GM23248 (cell line): ENCODE measurements around the gene SIX6. TPM values are rescaled to one million over a fixed set of nuclear protein-coding genes. Genes with fewer than 3 reads are reported as not detected.
A peak's percentile ranks its signal among the peaks of the same experiment; 100 is the strongest.

Experiments
- DNase-seq: peaks from one replicate; pipeline ENCODE4 v3.0.0-alpha.2; 2015
- H2AFZ ChIP-seq: fragments of 200-600 bp; sonication (generic); 2 replicates; pipeline ENCODE4 v1.6.1; 2016; ENCODE audit warnings: antibody characterized with exemption
- H3F3A ChIP-seq: fragments of 200-600 bp; sonication (generic); 2 replicates; pipeline ENCODE4 v1.6.1; 2016; ENCODE audit warnings: mild to moderate bottlenecking, antibody characterized with exemption, mixed run types; ENCODE audit not compliant: insufficient read depth
- H3K27ac ChIP-seq: fragments of 200-600 bp; sonication (generic); 2 replicates; pipeline ENCODE4 v1.5.1; 2016; ENCODE audit warnings: mild to moderate bottlenecking
- H3K27me3 ChIP-seq: fragments of 200-600 bp; sonication (generic); replicated peaks from 2 replicates; pipeline ENCODE4 v1.6.1; 2016; ENCODE audit warnings: mild to moderate bottlenecking; ENCODE audit not compliant: insufficient read depth
- H3K36me3 ChIP-seq: fragments of 200-600 bp; sonication (generic); 2 replicates; pipeline ENCODE4 v1.6.1; 2016; ENCODE audit warnings: low read depth, mild to moderate bottlenecking
- H3K4me1 ChIP-seq: fragments of 200-600 bp; sonication (generic); 2 replicates; pipeline ENCODE4 v1.6.1; 2016; ENCODE audit warnings: mild to moderate bottlenecking; ENCODE audit not compliant: insufficient read depth
- H3K4me2 ChIP-seq: fragments of 200-600 bp; sonication (generic); one replicate; pipeline ENCODE4 v1.6.1; 2016; ENCODE audit warnings: mild to moderate bottlenecking; ENCODE audit not compliant: unreplicated experiment
- H3K4me3 ChIP-seq: fragments of 200-600 bp; sonication (generic); 2 replicates; pipeline ENCODE4 v1.5.1; 2016; ENCODE audit warnings: mild to moderate bottlenecking
- H3K79me2 ChIP-seq: fragments of 200-600 bp; sonication (generic); 2 replicates; pipeline ENCODE4 v1.6.1; 2016; ENCODE audit warnings: mild to moderate bottlenecking; ENCODE audit not compliant: insufficient read depth
- H3K9ac ChIP-seq: fragments of 200-600 bp; sonication (generic); 2 replicates; pipeline ENCODE4 v1.6.1; 2016; ENCODE audit warnings: mild to moderate bottlenecking
- H3K9me2 ChIP-seq: fragments of 200-600 bp; sonication (generic); 2 replicates; pipeline ENCODE4 v1.6.1; 2016; ENCODE audit warnings: mixed run types, mild to moderate bottlenecking, moderate library complexity; ENCODE audit not compliant: insufficient read depth
- H3K9me3 ChIP-seq: fragments of 200-600 bp; sonication (generic); one replicate; pipeline ENCODE4 v1.6.1; 2017; ENCODE audit warnings: low read depth
- H4K20me1 ChIP-seq: fragments of 200-600 bp; sonication (generic); 2 replicates; pipeline ENCODE4 v1.6.0; 2016; ENCODE audit not compliant: insufficient read depth
- EZH2 ChIP-seq: fragments of 200-600 bp; sonication (generic); IDR thresholded peaks from 2 replicates; pipeline ENCODE4 v1.6.1; 2018; ENCODE audit warnings: antibody characterized with exemption, mild to moderate bottlenecking; ENCODE audit not compliant: insufficient read depth, poor library complexity, severe bottlenecking
- EZH2phosphoT487 ChIP-seq: fragments of 200-600 bp; sonication (generic); IDR thresholded peaks from 2 replicates; pipeline ENCODE4 v1.6.1; 2018; ENCODE audit warnings: antibody characterized with exemption, moderate library complexity, mild to moderate bottlenecking, low read depth; ENCODE audit not compliant: insufficient read depth
- WGBS, 2 experiments: methylation state at CpG; one replicate each; pipeline ENCODE4 v1.1.6; 2015 to 2017; ENCODE audit warnings: low lambda C conversion rate in 2 of 2, low coverage in 1 of 2; ENCODE audit errors: missing lambda C conversion rate in 2 of 2; 5-methylcytosine and 5-hydroxymethylcytosine counted together
- in situ Hi-C: fragments of 300-500 bp; cut with MboI; formaldehyde crosslinking; loops from 2 replicates; pipeline ENCODE4 v1.15.0; 2020
- polyA plus RNA-seq: library from polyadenylated mRNA; unstranded; fragments of >200 nt; fragmentation: Nextera tagmentation; extraction: Ambion mirVana; gene quantifications from 2 replicates; pipeline ENCODE4 v1.2.1, GENCODE V29; 2016
- total RNA-seq: library from RNA; depleted of rRNA; stranded (reverse); fragments of >200 nt; shearing (Covaris generic); gene quantifications from 2 replicates; pipeline ENCODE4 v1.2.3, GENCODE V29; 2014

SIX6 gene
- total and polyA plus RNA-seq, 2 experiments from 2014 or later: not detected

DNA sequence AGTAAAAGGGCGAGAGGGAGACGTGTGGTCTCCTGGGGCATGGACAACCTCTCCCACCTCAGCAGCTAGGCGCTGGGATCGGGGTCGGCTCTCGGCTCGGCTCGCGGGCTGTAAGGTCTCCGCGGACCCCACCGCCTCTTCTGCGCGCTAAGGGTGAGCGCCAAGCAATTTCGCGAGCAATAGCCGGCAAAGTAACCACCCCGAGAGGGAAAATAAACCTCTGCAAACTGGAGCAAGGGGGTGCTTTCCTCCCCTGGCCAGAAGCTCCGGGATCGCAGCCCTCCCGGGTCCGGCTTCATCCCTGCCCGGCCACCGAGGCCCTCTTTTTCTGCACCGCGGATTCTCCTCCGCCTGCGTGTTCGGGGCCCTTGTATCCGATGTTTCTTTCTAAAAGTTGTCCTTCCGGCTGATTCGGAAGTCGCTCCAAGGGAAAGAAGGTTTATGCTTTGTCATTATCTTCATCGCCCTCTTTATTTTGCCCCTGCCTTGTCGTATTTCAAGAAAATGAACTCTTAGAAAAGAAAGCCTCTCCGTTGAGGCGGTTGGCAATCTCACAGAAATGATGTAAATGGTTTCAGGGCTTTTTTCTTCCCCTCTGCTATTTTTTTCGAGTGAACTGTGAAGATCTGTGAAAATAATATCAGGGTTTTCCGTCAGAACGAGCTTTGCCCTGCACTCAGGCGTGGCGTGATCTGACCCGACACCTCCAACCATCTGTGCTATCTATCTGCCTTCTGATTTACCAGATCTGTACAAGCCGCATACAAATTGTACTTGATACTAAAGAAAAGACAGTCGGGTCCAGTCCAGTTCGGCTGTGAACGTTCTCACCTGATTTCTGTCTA, 1.7 kb upstream of the SIX6 start:
- peak; percentile 80 for TF ChIP-seq EZH2
- TF ChIP-seq EZH2phosphoT487: peak; percentile 73; the same call in 1 of the 2 replicates
- H3K4me2 ChIP-seq: no peak overlapping the region
- no peak overlapping the region for H3K4me3 ChIP-seq
- H3K27ac ChIP-seq: no peak overlapping the region
- WGBS, 2 experiments: 7% methylated on average over 48 of the region's 48 CpGs
- H3K9me2 ChIP-seq: no peaks in the 10 kb centered on the region
- no peaks in the 10 kb centered on the region for H4K20me1 ChIP-seq
- H3K36me3 ChIP-seq: no peaks in the 10 kb centered on the region
- H3K9ac ChIP-seq: no peak overlapping the region
- H3F3A ChIP-seq: no peaks in the 10 kb centered on the region
- no peaks in the 10 kb centered on the region for H3K79me2 ChIP-seq
- no peaks in the 10 kb centered on the region for H3K9me3 ChIP-seq
- no peak overlapping the region for H2AFZ ChIP-seq
- peaks cover 97% of the 10 kb centered on the region for H3K27me3 ChIP-seq
- in situ Hi-C loops: no loop called here
- no peak for DNase-seq
- no peaks in the 10 kb centered on the region for H3K4me1 ChIP-seq

DNA sequence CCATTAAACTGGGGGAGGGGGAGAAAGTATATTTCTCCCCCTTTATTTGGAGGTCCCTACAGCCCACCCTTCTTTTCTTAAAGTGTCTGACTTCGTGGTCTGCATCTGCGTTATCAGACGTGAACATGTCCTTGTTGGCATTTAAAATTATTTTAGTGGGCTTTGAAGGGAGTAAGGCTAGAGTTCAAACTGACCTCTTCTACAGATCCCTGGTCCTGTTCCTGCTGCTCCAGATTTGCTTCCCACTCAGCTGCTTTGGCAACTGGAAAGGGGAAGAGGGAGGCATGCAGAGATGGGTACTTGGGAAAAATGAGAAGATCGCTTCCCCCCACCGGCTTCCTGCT, 611 bp upstream of the SIX6 start:
- Histone ChIP-seq H3K9me2 (no peaks in the 10 kb centered on the region), H3K4me1 (no peaks in the 10 kb centered on the region), H2AFZ (no peak overlapping the region), H3K27me3 (peaks cover 99% of the 10 kb centered on the region), H3K9ac (no peak overlapping the region), H3K9me3 (no peaks in the 10 kb centered on the region), H3K4me2 (no peak overlapping the region), H3F3A (no peaks in the 10 kb centered on the region), H3K27ac (no peak overlapping the region), H3K36me3 (no peaks in the 10 kb centered on the region), H4K20me1 (no peaks in the 10 kb centered on the region), H3K79me2 (no peaks in the 10 kb centered on the region), H3K4me3 (no peak overlapping the region)
- TF ChIP-seq EZH2: no peak
- no peak for TF ChIP-seq EZH2phosphoT487
- in situ Hi-C loops: no loop called here
- DNase-seq: no peak
- WGBS, 2 experiments: 2 to 5% methylated on average over 5 of the region's 5 CpGs

DNA sequence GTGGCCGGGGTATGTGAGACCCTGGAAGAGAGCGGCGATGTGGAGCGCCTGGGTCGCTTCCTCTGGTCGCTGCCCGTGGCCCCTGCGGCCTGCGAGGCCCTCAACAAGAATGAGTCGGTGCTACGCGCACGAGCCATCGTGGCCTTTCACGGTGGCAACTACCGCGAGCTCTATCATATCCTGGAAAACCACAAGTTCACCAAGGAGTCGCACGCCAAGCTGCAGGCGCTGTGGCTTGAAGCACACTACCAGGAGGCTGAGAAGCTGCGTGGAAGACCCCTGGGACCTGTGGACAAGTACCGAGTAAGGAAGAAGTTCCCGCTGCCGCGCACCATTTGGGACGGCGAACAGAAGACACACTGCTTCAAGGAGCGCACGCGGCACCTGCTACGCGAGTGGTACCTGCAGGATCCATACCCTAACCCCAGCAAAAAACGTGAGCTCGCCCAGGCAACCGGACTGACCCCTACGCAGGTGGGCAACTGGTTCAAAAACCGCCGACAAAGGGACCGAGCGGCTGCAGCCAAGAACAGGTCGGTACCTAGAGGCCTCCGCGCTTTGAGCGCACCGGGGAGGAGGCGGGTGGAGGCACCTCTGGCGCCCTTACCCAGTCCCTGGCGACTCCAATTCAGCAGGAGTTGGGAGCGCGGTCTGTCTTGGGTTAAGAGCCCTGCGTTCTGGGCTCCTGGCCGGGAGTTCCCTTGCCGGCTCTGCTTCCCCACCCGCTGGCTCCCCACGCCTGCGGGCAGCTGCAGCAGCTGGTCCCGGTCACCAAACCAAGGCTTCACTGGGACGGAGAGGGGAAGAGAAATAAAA, 700 bp downstream of the SIX6 start:
- H3K4me2 ChIP-seq: no peak overlapping the region
- 6 to 7% methylated on average over 57 to 58 of the region's 58 CpGs for WGBS, 2 experiments
- no peaks in the 10 kb centered on the region for H4K20me1 ChIP-seq
- no peaks in the 10 kb centered on the region for H3K36me3 ChIP-seq
- H3K79me2 ChIP-seq: no peaks in the 10 kb centered on the region
- H3F3A ChIP-seq: no peaks in the 10 kb centered on the region
- no peaks in the 10 kb centered on the region for H3K9me3 ChIP-seq
- TF ChIP-seq EZH2: peak; percentile 10
- TF ChIP-seq EZH2phosphoT487: no peak; the same call in 1 of the 2 replicates
- DNase-seq: no peak
- no peaks in the 10 kb centered on the region for H3K9me2 ChIP-seq
- no peaks in the 10 kb centered on the region for H3K4me1 ChIP-seq
- H2AFZ ChIP-seq: no peak overlapping the region
- no peak overlapping the region for H3K27ac ChIP-seq
- no peak overlapping the region for H3K9ac ChIP-seq
- H3K4me3 ChIP-seq: no peak overlapping the region
- peaks cover 99% of the 10 kb centered on the region for H3K27me3 ChIP-seq
- in situ Hi-C loops: no loop called here

DNA sequence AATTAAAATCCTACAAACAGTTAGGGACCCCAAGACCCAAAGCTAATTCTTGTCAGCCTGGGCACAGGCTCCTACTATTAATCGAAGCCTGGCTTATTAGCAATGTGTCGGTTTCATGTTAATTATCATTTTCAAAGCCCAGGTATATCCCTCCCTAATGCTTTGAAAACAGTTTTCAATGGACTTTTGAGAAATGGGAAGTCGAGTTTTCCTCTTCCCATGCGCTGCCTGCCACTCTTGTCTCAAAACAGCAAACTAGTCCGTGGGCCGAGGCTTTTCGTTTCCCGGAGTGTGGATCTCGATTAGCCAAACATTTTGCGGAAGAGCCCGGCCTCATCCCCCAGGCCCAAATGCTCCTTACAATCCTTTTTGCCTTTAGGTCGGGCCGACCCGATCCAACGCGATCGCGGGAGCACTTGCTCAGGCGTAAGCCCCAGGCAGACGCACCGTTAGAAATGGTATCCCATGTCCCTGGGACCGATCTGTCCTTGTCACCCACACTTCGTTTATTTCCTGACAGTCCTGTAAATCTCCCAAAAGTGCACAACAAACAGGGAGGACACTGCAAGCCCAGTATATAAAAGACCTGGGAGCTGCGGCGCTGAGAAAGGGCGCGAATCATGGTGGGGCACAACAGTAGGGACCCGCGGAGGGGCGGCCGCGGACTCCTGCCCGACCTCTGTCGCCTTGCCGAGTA, 1.5 kb downstream of the SIX6 start:
- H3K36me3 ChIP-seq: no peaks in the 10 kb centered on the region
- no peak overlapping the region for H3K4me3 ChIP-seq
- no peaks in the 10 kb centered on the region for H3K4me1 ChIP-seq
- H3K9me2 ChIP-seq: no peaks in the 10 kb centered on the region
- peaks cover 98% of the 10 kb centered on the region for H3K27me3 ChIP-seq
- no peak overlapping the region for H3K4me2 ChIP-seq
- in situ Hi-C loops: no loop called here
- no peaks in the 10 kb centered on the region for H3K9me3 ChIP-seq
- H4K20me1 ChIP-seq: no peaks in the 10 kb centered on the region
- H3K27ac ChIP-seq: no peak overlapping the region
- TF ChIP-seq EZH2phosphoT487: peak; percentile 59; the same call in 1 of the 2 replicates
- TF ChIP-seq EZH2: peak; percentile 97
- H3K79me2 ChIP-seq: no peaks in the 10 kb centered on the region
- 5 to 6% methylated on average over 35 of the region's 35 CpGs for WGBS, 2 experiments
- H2AFZ ChIP-seq: no peak overlapping the region
- DNase-seq: no peak
- H3F3A ChIP-seq: no peaks in the 10 kb centered on the region
- no peak overlapping the region for H3K9ac ChIP-seq
